HepG2 (cell line): ENCODE results near the gene TRAPPC12. TPM values are rescaled to one million over a fixed set of nuclear protein-coding genes. Genes with fewer than 3 reads are reported as not detected.

Experiments used
- ATAC-seq: fragments of 200-7000 bp; cut with Tn5 transposase; 3 replicates; pipeline ENCODE4 v1.9.1; 2020; ENCODE audit warnings: mild to moderate bottlenecking, moderate library complexity
- BruUV-seq: library from RNA; stranded (reverse); fragments of 400-500 nt; replicated peaks from 2 replicates; lab custom pipeline; 2021; lab: Mats Ljungman, UMichigan
- CTCF ChIA-PET: fragments of 300-600 bp; formaldehyde crosslinking; extraction: SDS; loops from one replicate; lab custom pipeline; 2021; ENCODE audit warnings: low total read pairs, inconsistent platforms, low intra/inter-chr PET ratio; lab: Yijun Ruan, JAX
- POLR2A ChIA-PET: fragments of 350-600 bp; sonication (Branson Sonifier 250); formaldehyde crosslinking; loops from one replicate; lab custom pipeline; 2020; ENCODE audit warnings: antibody characterized with exemption, inconsistent platforms; lab: Yijun Ruan, JAX
- DNase-seq: peaks from one replicate; pipeline ENCODE4 v3.0.0-alpha.2; 2015; ENCODE audit warnings: low spot score
- FAIRE-seq: peaks from 3 replicates; lab custom pipeline; 2011; peaks lifted over from hg19 to GRCh38; lab: Jason Lieb, UNC
- H2AFZ ChIP-seq: one replicate; pipeline ENCODE4 v1.6.1; 2011; ENCODE audit warnings: low read length, inconsistent platforms
- H3K27ac ChIP-seq: fragments of 300-600 bp; 3 replicates; pipeline ENCODE4 v1.8.0; 2011; ENCODE audit warnings: mixed run types, mild to moderate bottlenecking, mixed read lengths, low read length, inconsistent platforms; ENCODE audit not compliant: insufficient read depth; ENCODE audit errors: extremely low read length
- H3K27me3 ChIP-seq, 2 experiments: fragments of 200-600 bp in 1 of 2; 2 replicates in 1 of 2; 3 replicates in 1 of 2; pipeline versions ENCODE4 v1.6.0 to v1.8.0; 2011; ENCODE audit warnings: low read length in 2 of 2, mild to moderate bottlenecking in 2 of 2, moderate library complexity in 2 of 2, inconsistent platforms in 1 of 2; ENCODE audit not compliant: insufficient read depth in 2 of 2, control insufficient read depth in 1 of 2
- H3K36me3 ChIP-seq, 2 experiments: fragments of 200-600 bp in 1 of 2; replicated peaks in 1 of 2; 2 replicates in 1 of 2; 3 replicates in 1 of 2; pipeline versions ENCODE4 v1.5.1 to v1.8.0; 2011; ENCODE audit warnings: low read length in 2 of 2, inconsistent platforms in 1 of 2; ENCODE audit not compliant: insufficient read depth in 2 of 2, control insufficient read depth in 1 of 2
- H3K4me1 ChIP-seq: 2 replicates; pipeline ENCODE4 v1.5.1; 2012; ENCODE audit warnings: low read length, inconsistent platforms; ENCODE audit not compliant: insufficient read depth
- H3K4me2 ChIP-seq: 2 replicates; pipeline ENCODE4 v1.6.0; 2011; ENCODE audit warnings: low read depth, low read length, inconsistent platforms
- H3K4me3 ChIP-seq, 3 experiments: fragments of 200-600 bp in 1 of 3; sonication (generic), shearing (Covaris generic) in 1 of 3; replicated peaks in 1 of 3; 2 replicates each; pipeline ENCODE4 v1.5.1; 2011 to 2016; ENCODE audit warnings: low read length in 3 of 3, inconsistent platforms in 2 of 3, low read depth in 2 of 3, mild to moderate bottlenecking in 2 of 3, control low read depth in 1 of 3, mixed read lengths in 1 of 3; ENCODE audit not compliant: insufficient read depth in 1 of 3
- H3K79me2 ChIP-seq: one replicate; pipeline ENCODE4 v1.6.1; 2011; ENCODE audit warnings: low read length, inconsistent platforms; ENCODE audit not compliant: insufficient read depth
- H3K9ac ChIP-seq: 2 replicates; pipeline ENCODE4 v1.6.0; 2011; ENCODE audit warnings: mild to moderate bottlenecking, low read depth, low read length, inconsistent platforms; ENCODE audit not compliant: insufficient read depth
- H3K9me3 ChIP-seq: 2 replicates; pipeline ENCODE4 v1.5.1; 2012; ENCODE audit warnings: mild to moderate bottlenecking, low read length
- H4K20me1 ChIP-seq: 2 replicates; pipeline ENCODE4 v1.6.0; 2011; ENCODE audit warnings: inconsistent platforms, mild to moderate bottlenecking, low read length, moderate library complexity; ENCODE audit not compliant: insufficient read depth
- KAT7 ChIP-seq: IDR thresholded peaks from 2 replicates; pipeline ENCODE4 v1.6.1; 2018; ENCODE audit warnings: borderline replicate concordance, missing compliant biosample characterization
- MNT ChIP-seq: fragments of 450-650 bp; IDR thresholded peaks from 2 replicates; pipeline ENCODE4 v1.6.1; 2016
- NFKBIZ ChIP-seq: IDR thresholded peaks from 2 replicates; pipeline ENCODE4 v1.6.1; 2018; ENCODE audit warnings: missing genetic modification reagents, missing compliant biosample characterization
- ZC3H4 ChIP-seq: sonication (generic); formaldehyde crosslinking; IDR thresholded peaks from 2 replicates; pipeline ENCODE4 v1.4.0; 2020; ENCODE audit warnings: missing genetic modification reagents, borderline replicate concordance
- ZMYM3 ChIP-seq: sonication (generic); formaldehyde crosslinking; IDR thresholded peaks from 2 replicates; pipeline ENCODE4 v1.5.1; 2020; ENCODE audit warnings: mild to moderate bottlenecking, missing genetic modification reagents
- ZNF331 ChIP-seq: sonication (generic); formaldehyde crosslinking; IDR thresholded peaks from 2 replicates; pipeline ENCODE4 v1.4.0; 2020; ENCODE audit warnings: missing genetic modification reagents
- ZNF335 ChIP-seq: sonication (generic); formaldehyde crosslinking; IDR thresholded peaks from 2 replicates; pipeline ENCODE4 v1.4.0; 2020; ENCODE audit warnings: missing genetic modification reagents
- ZNF619 ChIP-seq: sonication (generic); formaldehyde crosslinking; IDR thresholded peaks from 2 replicates; pipeline ENCODE4 v1.4.0; 2020; ENCODE audit warnings: mild to moderate bottlenecking, missing genetic modification reagents
- ZNF792 ChIP-seq: IDR thresholded peaks from 2 replicates; pipeline ENCODE4 v1.6.1; 2016
- ZNF883 ChIP-seq: sonication (generic); formaldehyde crosslinking; IDR thresholded peaks from 2 replicates; pipeline ENCODE4 v1.5.1; 2020; ENCODE audit warnings: mild to moderate bottlenecking, missing genetic modification reagents; ENCODE audit errors: not compliant biosample characterization
- WGBS: methylation state at CpG from one replicate; pipeline ENCODE4 v1.1.6; 2017; ENCODE audit warnings: low lambda C conversion rate; 5-methylcytosine and 5-hydroxymethylcytosine counted together
- in situ Hi-C: cut with HindIII; loops from 2 replicates; pipeline ENCODE4 v1.10.0; 2017; ENCODE audit warnings: low pct_unique_long_range_greater_than_20kb; ENCODE audit not compliant: extremely low pct_ligation_motif_present
- intact Hi-C: fragments of 100-400 bp; cut with micrococcal nuclease; formaldehyde crosslinking; loops from one replicate; pipeline ENCODE4 v1.10.0; 2022; ENCODE audit not compliant: unreplicated experiment
- polyA plus RNA-seq, 8 experiments: library from polyadenylated mRNA; depleted of rRNA in 3 of 8; stranded (reverse) in 7 of 8; unstranded in 1 of 8; fragments of >200 nt; fragmentation: Illumina TruSeq in 4 of 8; extraction: Trizol in 4 of 8; gene quantifications; 2 replicates each; pipeline versions ENCODE4 v1.2.1 to v1.2.3, GENCODE V29; 2011 to 2016; ENCODE audit warnings: low read depth in 4 of 8, missing spikeins in 1 of 8, mixed read lengths in 1 of 8; ENCODE audit not compliant: insufficient read depth in 1 of 8
- total RNA-seq, 5 experiments: library from RNA; depleted of rRNA; stranded (reverse); fragments of >200 nt; fragmentation: Illumina TruSeq; extraction: Trizol; gene quantifications; 2 replicates each; pipeline ENCODE4 v1.2.3, GENCODE V29; 2016; ENCODE audit warnings: low read depth in 1 of 5
- TF ChIP-seq, protein P1 (sequence below), 2 experiments: sonication (generic) in 1 of 2; formaldehyde crosslinking in 1 of 2; IDR thresholded peaks; 2 replicates each; pipeline versions ENCODE4 v1.4.0 to v1.6.1; 2016 to 2020; ENCODE audit warnings: borderline replicate concordance in 1 of 2, low read depth in 1 of 2, mild to moderate bottlenecking in 1 of 2, missing genetic modification reagents in 1 of 2
- TF ChIP-seq, protein P2 (sequence below): sonication (generic); formaldehyde crosslinking; IDR thresholded peaks from 2 replicates; pipeline ENCODE4 v1.8.0; 2022; ENCODE audit warnings: missing genetic modification reagents, mild to moderate bottlenecking, inconsistent platforms, borderline replicate concordance

The TRAPPC12 gene
- total and polyA plus RNA-seq, 2 of the 13 experiments (the other 11 are each of a cell fraction or from before 2014, with no cell fraction given), result 46.4 to 97.7 TPM

- in situ Hi-C loops (no loop called here), intact Hi-C loops (no loop called here)
- Histone ChIP-seq H3K79me2 (no peaks in the 10 kb centered on the region), H3K36me3 (peaks cover 14 to 37% of the 10 kb centered on the region in 2 experiments; a peak in 4 of 5 replicates), H3K9ac (no peak overlapping the region), H3K4me2 (no peak overlapping the region), H3K4me1 (peaks cover 11% of the 10 kb centered on the region), H3K9me3 (no peaks in the 10 kb centered on the region), H3K27ac (no peak overlapping the region), H3K27me3 (no peaks in the 10 kb centered on the region), H4K20me1 (no peaks in the 10 kb centered on the region), H2AFZ (no peak overlapping the region), H3K4me3 (no peak overlapping the region)
- FAIRE-seq (no peak), DNase-seq (no peak), ATAC-seq (no peak)
- ChIA-PET POLR2A (no interaction called here), CTCF (no interaction called here)
- TF ChIP-seq MNT (no peak), KAT7 (CRISPR knock-in tag) (no peak), ZC3H4 (CRISPR knock-in tag) (no peak)
- 94% methylated on average over 6 of the region's 6 CpGs for WGBS
- no TSS peak for BruUV-seq
Measured at GRCh38 chr2:3442185-3442584, 62.7 kb downstream of the TRAPPC12 start.

- ATAC-seq (no peak), DNase-seq (no peak), FAIRE-seq (no peak)
- H3K36me3 ChIP-seq, result peaks cover 19 to 46% of the 10 kb centered on the region in 2 experiments
- 95% methylated on average over 11 of the region's 11 CpGs for WGBS
- no peaks in the 10 kb centered on the region for H3K9me3 ChIP-seq
- no peak overlapping the region for H2AFZ ChIP-seq
- no TSS peak for BruUV-seq
- H3K79me2 ChIP-seq, result no peaks in the 10 kb centered on the region
- CTCF ChIA-PET, result no interaction called here
- H3K9ac ChIP-seq, result no peak overlapping the region
- no peaks in the 10 kb centered on the region for H4K20me1 ChIP-seq
- in situ Hi-C loops, result no loop called here
- no peak overlapping the region for H3K4me3 ChIP-seq
- no peaks in the 10 kb centered on the region for H3K27me3 ChIP-seq
- no peak overlapping the region for H3K4me2 ChIP-seq
- peaks cover 18% of the 10 kb centered on the region for H3K4me1 ChIP-seq
- POLR2A ChIA-PET, result no interaction called here
- intact Hi-C loops, result no loop called here
- H3K27ac ChIP-seq, result no peak overlapping the region
- TF ChIP-seq NFKBIZ (CRISPR knock-in tag) (no peak), ZNF335 (CRISPR knock-in tag) (no peak), ZNF619 (CRISPR knock-in tag) (no peak), ZMYM3 (CRISPR knock-in tag) (no peak), ZNF792 (CRISPR knock-in tag) (no peak), ZNF331 (CRISPR knock-in tag) (no peak), ZNF883 (CRISPR knock-in tag) (no peak)
- TF ChIP-seq, protein P1, sequence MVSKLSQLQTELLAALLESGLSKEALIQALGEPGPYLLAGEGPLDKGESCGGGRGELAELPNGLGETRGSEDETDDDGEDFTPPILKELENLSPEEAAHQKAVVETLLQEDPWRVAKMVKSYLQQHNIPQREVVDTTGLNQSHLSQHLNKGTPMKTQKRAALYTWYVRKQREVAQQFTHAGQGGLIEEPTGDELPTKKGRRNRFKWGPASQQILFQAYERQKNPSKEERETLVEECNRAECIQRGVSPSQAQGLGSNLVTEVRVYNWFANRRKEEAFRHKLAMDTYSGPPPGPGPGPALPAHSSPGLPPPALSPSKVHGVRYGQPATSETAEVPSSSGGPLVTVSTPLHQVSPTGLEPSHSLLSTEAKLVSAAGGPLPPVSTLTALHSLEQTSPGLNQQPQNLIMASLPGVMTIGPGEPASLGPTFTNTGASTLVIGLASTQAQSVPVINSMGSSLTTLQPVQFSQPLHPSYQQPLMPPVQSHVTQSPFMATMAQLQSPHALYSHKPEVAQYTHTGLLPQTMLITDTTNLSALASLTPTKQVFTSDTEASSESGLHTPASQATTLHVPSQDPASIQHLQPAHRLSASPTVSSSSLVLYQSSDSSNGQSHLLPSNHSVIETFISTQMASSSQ (IDR thresholded peaks at IDR 0.05; ENCODE audit: low read depth), result no peak
- TF ChIP-seq, protein P1 (CRISPR knock-in tag; IDR thresholded peaks at IDR 0.05; ENCODE audit: borderline replicate concordance), result no peak
- TF ChIP-seq, protein P2, sequence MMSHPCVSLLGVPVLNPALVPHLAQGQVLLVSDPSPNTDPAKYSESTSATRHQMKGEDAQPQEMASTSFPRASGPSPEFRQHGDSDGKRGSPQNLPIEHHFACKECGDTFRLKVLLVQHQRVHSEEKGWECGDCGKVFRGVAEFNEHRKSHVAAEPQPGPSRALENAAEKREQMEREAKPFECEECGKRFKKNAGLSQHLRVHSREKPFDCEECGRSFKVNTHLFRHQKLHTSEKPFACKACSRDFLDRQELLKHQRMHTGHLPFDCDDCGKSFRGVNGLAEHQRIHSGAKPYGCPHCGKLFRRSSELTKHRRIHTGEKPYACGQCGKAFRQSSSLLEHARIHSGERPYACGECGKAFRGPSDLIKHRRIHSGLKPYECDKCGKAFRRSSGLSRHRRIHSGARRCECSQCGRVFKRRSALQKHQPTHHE (CRISPR knock-in tag), result no peak
Measured at GRCh38 chr2:3443083-3443482, 63.6 kb downstream of the TRAPPC12 start.
